IMR-90 (cell line): ENCODE data around the gene KIF16B.

Experiments used
- BHLHE40 ChIP-seq: fragments of 150-350 bp; IDR thresholded peaks from 2 replicates; pipeline ENCODE4 v1.6.1; 2016; ENCODE audit warnings: mild to moderate bottlenecking, low read depth, low read length
- CEBPB ChIP-seq: IDR thresholded peaks from 2 replicates; pipeline ENCODE4 v1.6.1; 2012; ENCODE audit warnings: low read depth, low read length, improper control_type of control experiment
- CTCF ChIP-seq: conservative IDR thresholded peaks from 2 replicates; pipeline ENCODE4 v1.5.1; 2012; ENCODE audit warnings: mild to moderate bottlenecking, low read depth, low read length, improper control_type of control experiment
- ELK1 ChIP-seq: fragments of 150-350 bp; IDR thresholded peaks from 2 replicates; pipeline ENCODE4 v1.6.1; 2016; ENCODE audit warnings: low read depth, mild to moderate bottlenecking, low read length, moderate library complexity, borderline replicate concordance
- FOS ChIP-seq: fragments of 150-350 bp; IDR thresholded peaks from 2 replicates; pipeline ENCODE4 v1.6.1; 2016; ENCODE audit warnings: low read depth, low read length
- MAFK ChIP-seq: IDR thresholded peaks from 2 replicates; pipeline ENCODE4 v1.6.1; 2012; ENCODE audit warnings: low read depth, low read length, improper control_type of control experiment
- MAZ ChIP-seq: IDR thresholded peaks from 2 replicates; pipeline ENCODE4 v1.6.1; 2012; ENCODE audit warnings: low read depth, mild to moderate bottlenecking, low read length, improper control_type of control experiment, moderate library complexity, borderline replicate concordance
- NFE2L2 ChIP-seq: fragments of 150-350 bp; IDR thresholded peaks from 2 replicates; pipeline ENCODE4 v1.6.1; 2016; ENCODE audit warnings: low read depth, mild to moderate bottlenecking, low read length
- POLR2A ChIP-seq: IDR thresholded peaks from 2 replicates; pipeline ENCODE4 v1.6.1; 2012; ENCODE audit warnings: mild to moderate bottlenecking, low read depth, low read length
- RAD21 ChIP-seq: IDR thresholded peaks from 2 replicates; pipeline ENCODE4 v1.6.1; 2012; ENCODE audit warnings: low read length, improper control_type of control experiment
- SMC3 ChIP-seq: fragments of 150-350 bp; IDR thresholded peaks from 2 replicates; pipeline ENCODE4 v1.6.1; 2016; ENCODE audit warnings: low read depth, mild to moderate bottlenecking, antibody characterized with exemption, low read length, moderate library complexity
- USF2 ChIP-seq: fragments of 150-350 bp; IDR thresholded peaks from 2 replicates; pipeline ENCODE4 v1.6.1; 2017; ENCODE audit warnings: mild to moderate bottlenecking, antibody characterized with exemption, low read length, low read depth

- TF ChIP-seq BHLHE40 (no peak), CTCF (no peak), FOS (no peak), MAZ (no peak), POLR2A (no peak), MAFK (no peak), SMC3 (no peak), RAD21 (no peak), NFE2L2 (no peak), CEBPB (no peak), ELK1 (no peak), USF2 (no peak)
Measured at GRCh38 chr20:16446991-16447390, 126.3 kb downstream of the KIF16B start.
